D721Med (cell line): Measurements from ENCODE around the gene GIPC1.
A peak's percentile ranks its signal among the peaks of the same experiment; 100 is the strongest.
"Not testable (repeated sequence)": the region's sequence is repeated elsewhere in the genome, so short reads cannot be mapped to it uniquely, and the experiment has no call there.

ENCODE experiments used
- DNase-seq: peaks from one replicate; pipeline ENCODE4 v3.0.0; 2011; ENCODE audit warnings: low spot score; ENCODE audit not compliant: insufficient read length
- FAIRE-seq: peaks from 2 replicates; lab custom pipeline; 2011; peaks lifted over from hg19 to GRCh38; lab: Jason Lieb, UNC
- TF ChIP-seq, protein P1 (sequence below): IDR thresholded peaks from 2 replicates; pipeline ENCODE4 v1.5.1; 2012; ENCODE audit warnings: mild to moderate bottlenecking, control low read depth; ENCODE audit not compliant: insufficient read depth; ENCODE audit errors: missing control alignments

GIPC1 gene

DNA sequence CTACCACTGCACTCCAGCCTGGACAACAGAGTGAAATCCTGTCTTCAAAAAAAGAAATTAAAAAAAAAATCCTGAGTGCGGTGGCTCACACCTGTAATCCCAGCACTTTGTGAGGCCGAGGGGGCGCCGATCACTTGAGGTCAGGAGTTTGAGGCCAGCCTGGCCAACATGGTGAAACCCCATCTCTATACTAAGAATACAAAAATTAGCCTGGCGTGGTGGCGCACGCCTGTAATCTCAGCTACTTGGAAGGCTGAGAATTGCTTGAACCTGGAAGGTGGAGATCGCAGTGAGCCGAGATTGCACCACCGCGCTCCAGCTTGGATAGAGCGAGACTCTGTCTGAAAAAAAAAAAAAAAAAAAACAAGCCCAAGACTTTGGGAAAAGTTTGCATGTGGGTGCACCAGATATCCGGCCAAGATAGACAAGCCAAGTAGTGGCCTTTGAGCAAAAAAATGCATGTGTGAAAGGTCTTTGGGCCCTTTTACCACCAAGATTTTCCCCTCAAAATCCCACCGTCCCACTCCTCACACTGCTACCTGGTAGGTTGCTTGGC, 16.6 kb upstream of the GIPC1 start:
- no peak for DNase-seq
- no peak for FAIRE-seq
- TF ChIP-seq, protein P1, sequence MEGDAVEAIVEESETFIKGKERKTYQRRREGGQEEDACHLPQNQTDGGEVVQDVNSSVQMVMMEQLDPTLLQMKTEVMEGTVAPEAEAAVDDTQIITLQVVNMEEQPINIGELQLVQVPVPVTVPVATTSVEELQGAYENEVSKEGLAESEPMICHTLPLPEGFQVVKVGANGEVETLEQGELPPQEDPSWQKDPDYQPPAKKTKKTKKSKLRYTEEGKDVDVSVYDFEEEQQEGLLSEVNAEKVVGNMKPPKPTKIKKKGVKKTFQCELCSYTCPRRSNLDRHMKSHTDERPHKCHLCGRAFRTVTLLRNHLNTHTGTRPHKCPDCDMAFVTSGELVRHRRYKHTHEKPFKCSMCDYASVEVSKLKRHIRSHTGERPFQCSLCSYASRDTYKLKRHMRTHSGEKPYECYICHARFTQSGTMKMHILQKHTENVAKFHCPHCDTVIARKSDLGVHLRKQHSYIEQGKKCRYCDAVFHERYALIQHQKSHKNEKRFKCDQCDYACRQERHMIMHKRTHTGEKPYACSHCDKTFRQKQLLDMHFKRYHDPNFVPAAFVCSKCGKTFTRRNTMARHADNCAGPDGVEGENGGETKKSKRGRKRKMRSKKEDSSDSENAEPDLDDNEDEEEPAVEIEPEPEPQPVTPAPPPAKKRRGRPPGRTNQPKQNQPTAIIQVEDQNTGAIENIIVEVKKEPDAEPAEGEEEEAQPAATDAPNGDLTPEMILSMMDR = no peak

DNA sequence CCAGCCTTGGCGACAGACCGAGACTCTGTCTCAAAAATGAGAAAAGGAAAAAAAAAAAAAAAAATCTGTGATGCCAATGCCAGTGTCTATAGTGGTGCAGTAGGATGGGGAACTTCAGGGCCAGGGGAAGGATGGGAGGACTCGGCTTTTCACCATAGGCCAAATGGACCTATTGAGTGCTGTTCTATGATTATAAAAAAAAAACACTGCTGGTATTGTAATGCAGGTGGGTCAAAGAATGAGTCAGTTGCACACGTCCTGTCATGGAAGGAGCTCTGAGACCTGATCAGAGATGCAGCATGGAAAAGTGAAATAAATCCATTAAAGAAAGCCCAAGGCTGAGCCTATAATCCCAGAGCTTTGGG, 15.3 kb upstream of the GIPC1 start:
- DNase-seq (no peak), FAIRE-seq (no peak)
- TF ChIP-seq, protein P1 = no peak

DNA sequence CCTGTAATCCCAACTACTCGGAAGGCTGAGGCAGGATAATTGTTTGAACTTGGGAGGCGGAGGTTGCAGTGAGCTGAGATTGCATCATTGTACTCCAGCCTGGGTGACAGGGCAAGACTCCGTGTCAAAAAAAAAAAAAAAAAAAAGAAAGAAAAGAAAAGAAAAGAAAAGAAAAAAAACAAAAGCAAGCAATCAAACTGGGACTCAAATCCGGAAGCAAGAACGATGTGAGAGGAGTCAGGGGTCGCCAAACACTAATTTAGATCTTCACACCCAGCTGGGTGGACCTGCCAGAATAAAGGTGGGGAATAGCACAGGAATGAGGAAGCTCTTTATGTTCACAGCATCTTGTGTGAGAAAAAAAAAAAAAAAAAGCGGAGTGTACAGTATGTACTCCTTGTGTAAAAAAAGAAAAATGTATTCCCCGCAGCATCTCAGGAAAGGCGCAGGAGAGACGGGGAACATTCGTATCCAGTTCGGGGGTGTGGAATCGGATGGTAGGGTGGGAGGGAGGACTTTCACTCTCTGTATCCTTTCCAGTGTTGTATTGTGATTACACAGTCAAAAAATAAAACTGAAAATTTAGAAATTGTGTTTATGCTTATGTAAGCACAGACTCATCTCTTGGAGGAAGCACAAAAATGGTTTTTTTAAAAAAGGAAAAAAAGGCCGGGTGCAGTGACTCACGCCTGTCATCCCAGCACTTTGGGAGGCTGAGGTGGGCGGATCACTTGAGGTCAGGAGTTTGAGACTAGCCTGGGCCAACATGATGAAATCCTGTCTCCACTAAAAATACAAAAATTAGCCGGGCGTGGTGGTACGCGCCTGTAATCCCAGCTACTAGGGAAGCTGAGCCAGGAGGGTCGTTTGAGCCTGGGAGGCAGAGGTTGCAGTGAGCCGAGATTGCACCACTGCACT, 14.6 kb upstream of the GIPC1 start:
- DNase-seq = no peak
- FAIRE-seq = no peak
- TF ChIP-seq, protein P1 = no peak

DNA sequence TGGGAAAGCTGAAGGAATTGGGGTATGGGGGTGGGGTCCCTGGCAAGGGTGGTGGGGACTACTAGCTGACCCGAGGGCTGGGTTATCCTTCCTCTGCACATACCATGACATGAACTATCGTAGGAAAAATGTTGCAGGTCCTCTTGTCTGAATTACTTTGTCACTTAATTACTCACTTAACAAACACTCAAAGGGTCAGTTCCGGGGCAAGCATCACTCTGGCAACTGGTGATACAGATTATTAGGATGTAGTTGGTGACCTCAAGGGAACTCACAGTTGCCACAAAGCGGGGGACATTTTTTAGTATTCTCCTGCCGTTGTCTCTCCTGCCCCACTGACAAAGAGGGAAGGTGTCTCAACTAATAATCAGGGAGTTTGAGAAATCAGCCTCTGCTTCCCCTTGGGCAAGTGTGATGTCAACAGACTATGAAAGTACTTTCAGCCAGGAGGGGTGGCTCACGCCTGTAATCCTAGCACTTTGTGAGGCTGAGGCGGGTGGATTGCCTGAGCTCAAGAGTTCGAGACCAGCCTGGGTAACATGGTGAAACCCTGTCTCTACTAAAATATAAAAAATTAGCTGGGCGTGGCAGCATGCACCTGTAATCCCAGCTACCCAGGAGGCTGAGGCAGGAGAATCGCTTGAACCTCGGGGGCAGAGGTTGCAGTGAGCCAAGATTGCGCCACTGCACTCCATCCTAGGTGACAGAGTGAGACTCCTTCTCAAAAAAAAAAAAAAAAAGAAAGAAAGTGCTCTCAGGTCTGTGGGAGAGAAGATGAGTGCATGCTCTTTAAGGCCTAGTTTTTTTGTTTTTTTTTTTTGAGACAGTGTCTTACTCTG, 12.0 kb upstream of the GIPC1 start:
- FAIRE-seq = no peak
- DNase-seq = no peak
- TF ChIP-seq, protein P1 = no peak

DNA sequence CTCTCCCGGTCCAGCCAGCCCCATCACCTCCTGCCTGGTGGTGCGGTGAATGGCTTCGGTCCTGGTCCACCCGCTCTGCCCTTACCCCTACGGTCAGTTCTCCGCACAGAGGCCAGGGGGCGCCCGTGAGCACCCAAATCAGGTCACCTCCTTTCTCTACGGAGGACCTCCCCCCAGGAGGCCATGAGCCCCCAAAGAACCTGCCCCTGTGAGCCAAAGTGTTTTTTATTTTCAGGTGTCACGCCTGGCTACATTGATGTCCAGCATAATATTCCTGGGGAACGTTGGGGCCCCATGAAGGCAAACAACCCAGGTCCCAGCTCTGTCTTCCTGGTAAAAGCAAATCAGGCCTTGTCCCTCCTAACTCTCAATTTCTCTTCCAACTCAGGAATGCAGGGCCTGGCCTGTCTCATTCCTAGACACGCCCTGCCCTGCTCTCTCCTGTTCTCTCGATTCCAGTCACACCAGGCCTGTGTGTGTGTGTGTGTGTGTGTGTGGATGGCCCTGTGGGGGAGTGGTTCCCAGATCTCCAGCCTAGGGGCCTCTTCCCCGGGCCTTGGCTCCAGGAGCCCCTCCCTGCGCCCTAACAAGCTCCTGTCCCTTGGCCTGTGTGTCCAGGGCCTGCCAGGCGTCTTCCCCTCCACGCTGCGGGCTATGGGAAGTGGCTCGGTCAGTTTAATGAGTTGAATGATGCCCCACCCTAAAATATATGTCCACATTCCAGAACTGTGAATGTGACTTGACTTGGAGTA, 9.7 kb upstream of the GIPC1 start:
- TF ChIP-seq, protein P1 = peak; percentile 54
- no peak for FAIRE-seq
- no peak for DNase-seq

DNA sequence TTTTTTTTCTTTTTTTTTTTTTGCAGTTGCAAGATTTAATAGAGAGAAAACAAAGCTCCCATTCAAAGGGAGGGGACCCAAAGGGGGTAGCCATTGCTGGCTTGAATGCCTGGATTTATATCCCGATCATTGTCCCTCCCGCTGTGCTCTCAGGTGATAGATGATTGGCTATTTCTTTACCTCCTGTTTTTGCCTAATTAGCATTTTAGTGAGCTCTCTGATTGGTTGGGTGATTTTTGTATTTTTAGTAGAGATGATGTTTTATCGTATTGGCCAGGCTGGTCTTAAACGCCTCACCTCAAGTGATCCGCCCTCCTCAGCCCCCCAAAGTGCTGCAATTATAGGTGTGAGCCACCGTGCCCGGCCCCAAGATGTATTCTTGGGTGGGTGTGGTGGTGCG, 8.6 kb upstream of the GIPC1 start:
- DNase-seq, FAIRE-seq: not testable (repeated sequence)

DNA sequence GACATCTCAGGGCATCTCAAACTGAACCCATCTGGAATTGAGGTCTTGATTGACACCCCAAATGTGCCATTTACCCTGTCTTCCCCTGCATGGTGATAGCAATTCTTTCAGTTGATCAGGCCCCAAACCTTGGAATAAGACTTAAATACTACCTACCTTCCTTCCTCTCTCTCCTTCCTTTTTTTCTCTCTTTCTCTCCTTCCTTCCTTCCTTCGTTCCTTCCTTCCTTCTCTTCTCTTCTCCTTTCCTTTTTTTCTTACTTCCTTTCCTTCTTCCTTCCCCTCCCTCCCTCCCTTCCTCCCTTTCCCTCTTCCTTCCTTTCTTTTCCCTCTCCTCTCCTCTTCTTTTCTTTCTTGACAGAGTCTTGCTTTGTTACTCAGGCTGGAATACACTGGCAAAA, 7.4 kb upstream of the GIPC1 start:
- DNase-seq = no peak

More for the DNA sequence above, 7.4 kb upstream of the GIPC1 start:
- FAIRE-seq = no peak
- TF ChIP-seq, protein P1 = no peak
